Neutrophil (primary cell): ENCODE data around the gene PROS1.
"Not testable (repeated sequence)": the region's sequence is repeated elsewhere in the genome, so short reads cannot be mapped to it uniquely, and the experiment has no call there.

Experiments used
- H3K27ac ChIP-seq: fragments of 200-600 bp; sonication (generic); 2 replicates; pipeline ENCODE4 v1.5.1; 2016; ENCODE audit warnings: mild to moderate bottlenecking, moderate library complexity
- H3K27me3 ChIP-seq: fragments of 200-600 bp; sonication (generic); 2 replicates; pipeline ENCODE4 v1.6.0; 2016; ENCODE audit warnings: mild to moderate bottlenecking
- H3K36me3 ChIP-seq: fragments of 200-600 bp; sonication (generic); 2 replicates; pipeline ENCODE4 v1.5.1; 2017
- H3K4me1 ChIP-seq, 2 experiments: fragments of 200-600 bp in 1 of 2; sonication (generic) in 1 of 2; 1 replicate in 1 of 2; 2 replicates in 1 of 2; pipeline versions ENCODE4 v1.5.1 to v1.6.1; 2013 to 2016; ENCODE audit warnings: low read depth in 1 of 2, low read length in 1 of 2, mild to moderate bottlenecking in 1 of 2, moderate library complexity in 1 of 2; ENCODE audit not compliant: control insufficient read depth in 1 of 2, insufficient read depth in 1 of 2
- H3K4me3 ChIP-seq, 2 experiments: fragments of 200-600 bp in 1 of 2; sonication (generic) in 1 of 2; 1 replicate in 1 of 2; 2 replicates in 1 of 2; pipeline ENCODE4 v1.5.1; 2013 to 2016; ENCODE audit warnings: low read depth in 1 of 2, low read length in 1 of 2, mild to moderate bottlenecking in 1 of 2, moderate library complexity in 1 of 2
- H3K9me3 ChIP-seq: fragments of 200-600 bp; sonication (generic); 2 replicates; pipeline ENCODE4 v1.5.1; 2016
- CTCF ChIP-seq: fragments of 200-600 bp; sonication (generic); IDR thresholded peaks from 2 replicates; pipeline ENCODE4 v1.5.1; 2016; ENCODE audit warnings: antibody characterized with exemption

PROS1 gene

GRCh38 chr3:93969997-93970396 lies 3.7 kb downstream of the PROS1 start:
- H3K9me3 ChIP-seq, result no peaks in the 10 kb centered on the region
- no peaks in the 10 kb centered on the region for H3K36me3 ChIP-seq
- H3K4me3 ChIP-seq, result no peak overlapping the region
- H3K27me3 ChIP-seq, result peaks cover 27% of the 10 kb centered on the region
- peaks cover 11% of the 10 kb centered on the region in 2 experiments for H3K4me1 ChIP-seq
- H3K27ac ChIP-seq, result no peak overlapping the region
- no peak for TF ChIP-seq CTCF

- H3K4me1 ChIP-seq, result peaks cover 11% of the 10 kb centered on the region in 2 experiments
- H3K27me3 ChIP-seq, result peaks cover 26% of the 10 kb centered on the region
- TF ChIP-seq CTCF, result no peak
- no peak overlapping the region for H3K27ac ChIP-seq
- no peaks in the 10 kb centered on the region for H3K9me3 ChIP-seq
- H3K4me3 ChIP-seq, result no peak overlapping the region
- H3K36me3 ChIP-seq, result no peaks in the 10 kb centered on the region
Measured at GRCh38 chr3:93969443-93969842, 4.3 kb downstream of the PROS1 start.

GRCh38 chr3:93965106-93965505 lies 8.6 kb downstream of the PROS1 start:
- H3K36me3 ChIP-seq, H3K27me3 ChIP-seq, H3K27ac ChIP-seq, H3K4me1 ChIP-seq, H3K4me3 ChIP-seq, H3K9me3 ChIP-seq: not testable (repeated sequence)

GRCh38 chr3:93962798-93963197 lies 10.9 kb downstream of the PROS1 start:
- Histone ChIP-seq H3K4me3 (no peak overlapping the region), H3K36me3 (no peaks in the 10 kb centered on the region), H3K4me1 (no peaks in the 10 kb centered on the region), H3K9me3 (no peaks in the 10 kb centered on the region), H3K27me3 (no peaks in the 10 kb centered on the region), H3K27ac (no peak overlapping the region)
- no peak for TF ChIP-seq CTCF

- no peak for TF ChIP-seq CTCF
- Histone ChIP-seq H3K27me3 (no peaks in the 10 kb centered on the region), H3K4me1 (no peaks in the 10 kb centered on the region), H3K36me3 (no peaks in the 10 kb centered on the region), H3K9me3 (no peaks in the 10 kb centered on the region), H3K4me3 (no peak overlapping the region), H3K27ac (no peak overlapping the region)
Measured at GRCh38 chr3:93961489-93961888, 12.2 kb downstream of the PROS1 start.

GRCh38 chr3:93961026-93961425 lies 12.7 kb downstream of the PROS1 start:
- Histone ChIP-seq H3K9me3 (no peaks in the 10 kb centered on the region), H3K36me3 (no peaks in the 10 kb centered on the region), H3K4me3 (no peak overlapping the region), H3K27ac (no peak overlapping the region), H3K27me3 (no peaks in the 10 kb centered on the region), H3K4me1 (no peaks in the 10 kb centered on the region)
- no peak for TF ChIP-seq CTCF

- H3K27ac ChIP-seq, H3K4me1 ChIP-seq, H3K9me3 ChIP-seq, H3K27me3 ChIP-seq, H3K4me3 ChIP-seq, H3K36me3 ChIP-seq: not testable (repeated sequence)
Measured at GRCh38 chr3:93949958-93950357, 23.7 kb downstream of the PROS1 start.

GRCh38 chr3:93937485-93937884 lies 36.2 kb downstream of the PROS1 start:
- H3K4me3 ChIP-seq, H3K36me3 ChIP-seq, H3K9me3 ChIP-seq, H3K27ac ChIP-seq, H3K4me1 ChIP-seq, H3K27me3 ChIP-seq: not testable (repeated sequence)
